K562 (cell line): Measurements from ENCODE around the gene GLTP. TPM values are rescaled to one million over a fixed set of nuclear protein-coding genes. Genes with fewer than 3 reads are reported as not detected.

Source experiments
- ATAC-seq: fragments of 200-7000 bp; cut with Tn5 transposase; 3 replicates; pipeline ENCODE4 v1.9.1; 2020; ENCODE audit warnings: moderate library complexity
- BruUV-seq: library from RNA; stranded (reverse); fragments of 400-500 nt; replicated peaks from 2 replicates; lab custom pipeline; 2021; lab: Mats Ljungman, UMichigan
- CTCF ChIA-PET: fragments of 300-600 bp; formaldehyde crosslinking; extraction: SDS; loops from one replicate; lab custom pipeline; 2021; ENCODE audit warnings: low intra/inter-chr PET ratio; lab: Yijun Ruan, JAX
- POLR2A ChIA-PET: fragments of 300-600, 350-650 bp; sonication (Branson Sonifier 250); formaldehyde crosslinking; extraction: SDS; loops from one replicate; lab custom pipeline; 2021; ENCODE audit warnings: antibody characterized with exemption, inconsistent platforms; lab: Yijun Ruan, JAX
- DNase-seq, 4 experiments: peaks; one replicate each; pipeline versions ENCODE4 v3.0.0 to v3.0.0-alpha.2; 2011 to 2018; ENCODE audit warnings: low spot score in 3 of 4, mixed read lengths in 3 of 4; ENCODE audit errors: extremely low read depth in 1 of 4
- FAIRE-seq: peaks from 2 replicates; lab custom pipeline; 2011; peaks lifted over from hg19 to GRCh38; lab: Jason Lieb, UNC
- H2AFZ ChIP-seq: 2 replicates; pipeline ENCODE4 v1.6.0; 2011; ENCODE audit warnings: low read depth, low read length, control low read depth, inconsistent platforms
- H3K27ac ChIP-seq: fragments of 200-600 bp; 3 replicates; pipeline ENCODE4 v1.8.0; 2011; ENCODE audit warnings: low read depth, mild to moderate bottlenecking, control low read depth, inconsistent platforms, low read length, moderate library complexity, mixed read lengths; ENCODE audit errors: extremely low read depth
- H3K27me3 ChIP-seq, 2 experiments: fragments of 300-600 bp in 1 of 2; 2 replicates in 1 of 2; 3 replicates in 1 of 2; pipeline versions ENCODE4 v1.6.0 to v1.8.0; 2011; ENCODE audit warnings: inconsistent platforms in 2 of 2, low read length in 2 of 2, mild to moderate bottlenecking in 1 of 2, mixed read lengths in 1 of 2, moderate library complexity in 1 of 2; ENCODE audit not compliant: control insufficient read depth in 2 of 2, insufficient read depth in 2 of 2
- H3K36me3 ChIP-seq: fragments of 300-600 bp; 3 replicates; pipeline ENCODE4 v1.8.0; 2011; ENCODE audit warnings: mild to moderate bottlenecking, low read length, inconsistent platforms; ENCODE audit not compliant: control insufficient read depth, insufficient read depth
- H3K4me1 ChIP-seq, 2 experiments: fragments of 200-600 bp in 1 of 2; replicated peaks in 1 of 2; 2 replicates in 1 of 2; 3 replicates in 1 of 2; pipeline versions ENCODE4 v1.5.1 to v1.8.0; 2011; ENCODE audit warnings: inconsistent platforms in 2 of 2, low read length in 2 of 2, mild to moderate bottlenecking in 1 of 2, mixed read lengths in 1 of 2, moderate library complexity in 1 of 2; ENCODE audit not compliant: control insufficient read depth in 2 of 2, insufficient read depth in 2 of 2
- H3K4me2 ChIP-seq: 2 replicates; pipeline ENCODE4 v1.6.1; 2011; ENCODE audit warnings: low read length, control low read depth, inconsistent platforms, mixed read lengths; ENCODE audit not compliant: insufficient read depth
- H3K4me3 ChIP-seq: fragments of 200-600 bp; sonication (generic), shearing (Covaris generic); 2 replicates; pipeline ENCODE4 v1.5.1; 2016; ENCODE audit warnings: control low read depth, inconsistent platforms
- H3K79me2 ChIP-seq: fragments of 200-600 bp; 3 replicates; pipeline ENCODE4 v1.8.0; 2011; ENCODE audit warnings: low read length, inconsistent platforms; ENCODE audit not compliant: control insufficient read depth, insufficient read depth
- H3K9ac ChIP-seq, 2 experiments: 2 replicates each; pipeline versions ENCODE4 v1.6.0 to v1.6.1; 2011; ENCODE audit warnings: low read depth in 2 of 2, low read length in 2 of 2, control low read depth in 1 of 2, inconsistent platforms in 1 of 2, mild to moderate bottlenecking in 1 of 2, mixed read lengths in 1 of 2; ENCODE audit not compliant: insufficient read depth in 1 of 2
- H3K9me1 ChIP-seq: one replicate; pipeline ENCODE4 v1.6.0; 2011; ENCODE audit warnings: inconsistent platforms, mild to moderate bottlenecking, low read length, moderate library complexity; ENCODE audit not compliant: control insufficient read depth, insufficient read depth
- H3K9me3 ChIP-seq: replicated peaks from 2 replicates; pipeline ENCODE4 v1.5.1; 2011; ENCODE audit warnings: low read depth, low read length, inconsistent platforms; ENCODE audit not compliant: control insufficient read depth, insufficient read depth
- H4K20me1 ChIP-seq: replicated peaks from 2 replicates; pipeline ENCODE4 v1.6.1; 2011; ENCODE audit warnings: low read length, inconsistent platforms, mixed read lengths; ENCODE audit not compliant: control insufficient read depth, insufficient read depth
- GATAD2B ChIP-seq: fragments of 450-650 bp; IDR thresholded peaks from 2 replicates; pipeline ENCODE4 v1.6.1; 2017; ENCODE audit warnings: mild to moderate bottlenecking, borderline replicate concordance
- HEY1 ChIP-seq: fragments of 250-450 bp; sonication (Bioruptor Pico); IDR thresholded peaks from 2 replicates; pipeline ENCODE4 v1.5.0; 2020; ENCODE audit warnings: mild to moderate bottlenecking, moderate library complexity, borderline replicate concordance
- MAFF ChIP-seq: IDR thresholded peaks from 2 replicates; pipeline ENCODE4 v1.6.1; 2012; ENCODE audit warnings: low read length, improper control_type of control experiment
- MTF1 ChIP-seq: fragments of 250-450 bp; sonication (Bioruptor Pico); IDR thresholded peaks from 2 replicates; pipeline ENCODE4 v1.9.0; 2021; ENCODE audit warnings: moderate library complexity, mild to moderate bottlenecking, inconsistent platforms, borderline replicate concordance
- NR3C1 ChIP-seq: sonication (generic); formaldehyde crosslinking; IDR thresholded peaks from 2 replicates; pipeline ENCODE4 v1.8.1; 2022; ENCODE audit warnings: missing genetic modification reagents
- REST ChIP-seq, 2 experiments: fragments of 450-650 bp; formaldehyde crosslinking in 1 of 2; IDR thresholded peaks; 2 replicates each; pipeline versions ENCODE4 v1.4.0 to v1.6.1; 2014 to 2020; ENCODE audit warnings: mild to moderate bottlenecking in 2 of 2, borderline replicate concordance in 1 of 2, low read depth in 1 of 2
- SMAD1 ChIP-seq: fragments of 150-350 bp; IDR thresholded peaks from 2 replicates; pipeline ENCODE4 v1.6.1; 2014; ENCODE audit warnings: low read length, low read depth; ENCODE audit not compliant: partially characterized antibody
- THRA ChIP-seq: fragments of 450-650 bp; IDR thresholded peaks from 2 replicates; pipeline ENCODE4 v1.6.1; 2017; ENCODE audit warnings: mild to moderate bottlenecking, moderate library complexity
- XRCC5 ChIP-seq: fragments of 200-400 bp; formaldehyde crosslinking; IDR thresholded peaks from 2 replicates; pipeline ENCODE4 v1.6.1; 2017; ENCODE audit warnings: low read depth, mild to moderate bottlenecking, low read length
- WGBS: fragments of 100-300 bp; shearing (Covaris generic); methylation state at CpG from one replicate; pipeline ENCODE4 v1.1.6; 2016; ENCODE audit warnings: low coverage, mixed read lengths; ENCODE audit not compliant: insufficient coverage; ENCODE audit errors: missing lambda C conversion rate; 5-methylcytosine and 5-hydroxymethylcytosine counted together
- in situ Hi-C: fragments of 300-500 bp; cut with MboI; formaldehyde crosslinking; loops from 4 replicates; pipeline ENCODE4 v1.15.0; 2018; ENCODE audit warnings: inconsistent platforms, mixed read lengths
- intact Hi-C: fragments of 100-400 bp; cut with micrococcal nuclease; formaldehyde crosslinking; loops from 2 replicates; pipeline ENCODE4 v1.14.2; 2022
- polyA plus RNA-seq, 8 experiments: library from polyadenylated mRNA; depleted of rRNA in 4 of 8; stranded (reverse) in 5 of 8; unstranded in 3 of 8; fragments of >200 nt; fragmentation: Nextera tagmentation in 2 of 8; fragmentation: Illumina TruSeq in 1 of 8; extraction: Ambion mirVana in 2 of 8; extraction: Trizol in 1 of 8; gene quantifications; 2 replicates each; pipeline versions ENCODE4 v1.2.1 to v1.2.3, GENCODE V29; 2011 to 2014; ENCODE audit warnings: inconsistent platforms in 1 of 8, missing spikeins in 1 of 8
- total RNA-seq, 7 experiments: library from RNA; depleted of rRNA in 6 of 7; stranded (reverse); fragments of >200 nt in 6 of 7; fragmentation: Illumina TruSeq in 2 of 7; extraction: Trizol in 2 of 7; gene quantifications; 2 replicates each; pipeline versions ENCODE4 v1.2.1 to v1.2.3, GENCODE V29; 2011 to 2021; ENCODE audit warnings: low replicate concordance in 1 of 7

Gene GLTP
- total and polyA plus RNA-seq, 9 of the 15 experiments (the other 6 are each of a cell fraction or from before 2014, with no cell fraction given): 4.4 to 8.3 (median 6.1) TPM

- BruUV-seq: no TSS peak
- FAIRE-seq: peak; percentile 92
- Histone ChIP-seq H3K4me3 (no peak overlapping the region), H3K79me2 (no peaks in the 10 kb centered on the region), H4K20me1 (peaks cover 9% of the 10 kb centered on the region; the same call in 1 of the 2 replicates), H3K4me2 (no peak overlapping the region), H2AFZ (no peak overlapping the region), H3K36me3 (no peaks in the 10 kb centered on the region), H3K9me3 (no peaks in the 10 kb centered on the region), H3K27me3 (peaks cover 4 to 24% of the 10 kb centered on the region in 2 experiments; a peak in 3 of 5 replicates), H3K9me1 (no peaks in the 10 kb centered on the region), H3K9ac (no peak overlapping the region), H3K27ac (no peak overlapping the region), H3K4me1 (no peaks in the 10 kb centered on the region; a peak in 1 of 5 replicates)
- WGBS: 10% methylated on average over 12 of the region's 12 CpGs
- ChIA-PET CTCF (interaction anchor here (0.6 to 2.7 kb wide), 4 partner anchors 40 to 797 kb away, joined by 3 to 16 read pairs (median 9); partner anchors contain the start of gene GLTP), POLR2A (interaction anchor here (0.5 to 1.3 kb wide), 3 partner anchors 13 to 62 kb away, joined by 3 to 6 read pairs (median 3); no protein-coding TSS in a partner anchor)
- intact Hi-C loops (loop anchor here (1.0 to 5.0 kb wide), 2 partner anchors 40 to 72 kb away; no protein-coding TSS in a partner anchor), in situ Hi-C loops (no loop called here)
- ATAC-seq: peak; percentile 95
- DNase-seq: peak; percentile 63 to 90 (median 87)
- TF ChIP-seq NR3C1: no peak
- no peak for TF ChIP-seq MTF1 (CRISPR knock-in tag)
- peak; percentile 71 for TF ChIP-seq REST (IDR thresholded peaks at IDR 0.05; ENCODE audit: borderline replicate concordance)
- no peak for TF ChIP-seq REST (CRISPR knock-in tag; IDR thresholded peaks at IDR 0.05; ENCODE audit: low read depth)
- no peak for TF ChIP-seq MAFF
- TF ChIP-seq GATAD2B: no peak
- no peak for TF ChIP-seq SMAD1
- TF ChIP-seq XRCC5: 0 out of 2 replicates have a peak, but pooled peaks have one; percentile 31
- TF ChIP-seq HEY1 (CRISPR knock-in tag): no peak
- no peak for TF ChIP-seq THRA
Observed at GRCh38 chr12:109804820-109805761, 75.2 kb downstream of the GLTP start.
